Epithelial cell of proximal tubule (primary cell): ENCODE measurements around the gene PROCA1. TPM values are rescaled to one million over a fixed set of nuclear protein-coding genes. Genes with fewer than 3 reads are reported as not detected.
"Not testable (repeated sequence)": the region's sequence is repeated elsewhere in the genome, so short reads cannot be mapped to it uniquely, and the experiment has no call there.

Experiments used
- DNase-seq: peaks from one replicate; pipeline ENCODE4 v3.0.0-alpha.2; 2011; ENCODE audit warnings: low read depth
- H3K4me3 ChIP-seq: 2 replicates; pipeline ENCODE4 v1.5.1; 2011; ENCODE audit warnings: low read depth, mild to moderate bottlenecking, low read length
- total RNA-seq: library from RNA; depleted of rRNA; stranded (reverse); fragments of >200 nt; gene quantifications from 2 replicates; pipeline ENCODE4 v1.2.3, GENCODE V29; 2015
- TF ChIP-seq, protein P1 (sequence below): conservative IDR thresholded peaks from 2 replicates; pipeline ENCODE4 v1.5.1; 2012; ENCODE audit warnings: low read depth, mild to moderate bottlenecking, low read length

PROCA1 gene
- total RNA-seq, 1 donor from 2014 or later = under 0.01 TPM

DNA sequence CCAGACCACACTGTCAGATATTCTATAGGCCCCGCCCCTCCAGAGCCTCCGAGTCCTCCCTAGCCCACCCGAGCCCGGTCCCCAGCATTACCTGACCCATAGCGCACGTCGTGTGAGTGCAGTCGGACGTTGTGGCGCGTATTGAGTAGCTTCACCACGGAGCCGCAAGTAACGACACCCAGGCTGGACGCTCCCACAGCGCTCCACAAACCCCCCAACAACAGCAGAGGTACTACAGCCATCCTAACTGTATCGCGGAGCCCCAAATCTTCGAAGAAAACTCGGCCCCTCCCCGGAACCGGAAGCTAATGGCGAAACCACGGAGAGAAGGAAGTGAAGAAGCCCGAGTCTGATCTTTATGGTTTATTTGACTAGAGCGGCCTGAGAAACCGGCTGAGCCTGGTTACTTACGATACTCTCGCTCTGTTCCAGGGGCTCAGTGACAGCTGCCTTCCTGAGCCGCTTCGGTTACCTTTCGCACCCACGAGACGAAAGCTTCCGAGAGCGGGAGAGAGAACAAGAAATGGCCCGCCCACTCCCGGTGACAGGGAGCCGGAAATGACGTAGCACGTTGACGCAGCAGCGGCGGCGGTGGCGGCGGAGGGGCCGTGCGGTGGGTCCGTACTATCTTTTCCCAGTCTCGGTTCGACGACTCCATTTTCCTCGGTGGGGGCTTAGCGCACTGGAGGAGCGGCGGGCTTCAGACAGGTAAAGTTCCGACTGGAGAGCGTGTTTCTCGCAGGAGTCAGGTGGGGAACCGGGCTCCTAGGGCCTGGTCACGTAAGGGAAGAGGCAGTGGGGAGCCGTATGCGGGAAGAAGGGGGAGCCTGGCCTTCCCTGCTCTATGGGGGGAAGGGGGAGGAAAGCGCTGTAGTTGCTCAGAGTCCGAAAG, 49.8 kb downstream of the PROCA1 start, which contains the start of the genes SDF2 and SUPT6H:
TSS of gene SDF2 (minus strand) at position 272 of the 892 bp plus-strand sequence. CDS start at position 242, 30 bp downstream.
TSS of gene SUPT6H (plus strand) at position 571 of the 892 bp plus-strand sequence. CDS start 11,197 bp downstream, outside the sequence.
- peak within 1 kb of the TSS; percentile 87 for H3K4me3 ChIP-seq
- no peak for DNase-seq
- TF ChIP-seq, protein P1, sequence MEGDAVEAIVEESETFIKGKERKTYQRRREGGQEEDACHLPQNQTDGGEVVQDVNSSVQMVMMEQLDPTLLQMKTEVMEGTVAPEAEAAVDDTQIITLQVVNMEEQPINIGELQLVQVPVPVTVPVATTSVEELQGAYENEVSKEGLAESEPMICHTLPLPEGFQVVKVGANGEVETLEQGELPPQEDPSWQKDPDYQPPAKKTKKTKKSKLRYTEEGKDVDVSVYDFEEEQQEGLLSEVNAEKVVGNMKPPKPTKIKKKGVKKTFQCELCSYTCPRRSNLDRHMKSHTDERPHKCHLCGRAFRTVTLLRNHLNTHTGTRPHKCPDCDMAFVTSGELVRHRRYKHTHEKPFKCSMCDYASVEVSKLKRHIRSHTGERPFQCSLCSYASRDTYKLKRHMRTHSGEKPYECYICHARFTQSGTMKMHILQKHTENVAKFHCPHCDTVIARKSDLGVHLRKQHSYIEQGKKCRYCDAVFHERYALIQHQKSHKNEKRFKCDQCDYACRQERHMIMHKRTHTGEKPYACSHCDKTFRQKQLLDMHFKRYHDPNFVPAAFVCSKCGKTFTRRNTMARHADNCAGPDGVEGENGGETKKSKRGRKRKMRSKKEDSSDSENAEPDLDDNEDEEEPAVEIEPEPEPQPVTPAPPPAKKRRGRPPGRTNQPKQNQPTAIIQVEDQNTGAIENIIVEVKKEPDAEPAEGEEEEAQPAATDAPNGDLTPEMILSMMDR = no peak

GRCh38 chr17:28659497-28659881, 52.2 kb downstream of the PROCA1 start:
- H3K4me3 ChIP-seq, DNase-seq: not testable (repeated sequence)

DNA sequence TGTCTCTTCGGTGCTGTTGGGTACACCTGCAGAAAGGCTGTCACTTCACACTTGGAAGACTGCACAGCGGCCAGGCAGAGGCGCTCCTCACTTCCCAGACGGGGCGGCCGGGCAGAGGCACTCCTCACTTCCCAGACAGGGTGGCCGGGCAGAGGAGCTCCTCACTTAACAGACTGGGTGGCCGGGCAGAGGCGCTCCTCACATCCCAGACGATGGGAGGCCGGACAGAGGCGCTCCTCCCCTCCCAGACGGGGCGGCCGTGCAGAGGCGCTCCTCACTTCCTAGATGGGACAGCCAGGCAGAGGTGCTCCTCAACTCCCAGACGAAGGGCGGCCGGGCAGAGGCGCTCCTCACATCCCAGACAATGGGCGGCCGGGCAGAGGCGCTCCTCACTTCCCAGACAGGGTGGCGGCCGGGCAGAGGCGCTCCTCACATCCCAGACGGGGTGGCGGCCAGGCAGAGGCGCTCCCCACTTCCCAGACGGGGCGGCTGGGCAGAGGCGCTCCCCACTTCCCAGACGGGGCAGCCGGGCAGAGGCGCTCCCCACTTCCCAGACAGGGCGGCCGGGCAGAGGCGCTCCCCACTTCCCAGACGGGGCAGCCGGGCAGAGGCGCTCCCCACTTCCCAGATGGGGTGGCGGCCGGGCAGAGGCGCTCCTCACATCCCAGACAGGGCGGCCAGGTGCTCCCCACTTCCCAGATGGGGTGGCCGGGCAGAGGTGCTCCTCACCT, 52.8 kb downstream of the PROCA1 start:
- not testable (repeated sequence) for DNase-seq

DNA sequence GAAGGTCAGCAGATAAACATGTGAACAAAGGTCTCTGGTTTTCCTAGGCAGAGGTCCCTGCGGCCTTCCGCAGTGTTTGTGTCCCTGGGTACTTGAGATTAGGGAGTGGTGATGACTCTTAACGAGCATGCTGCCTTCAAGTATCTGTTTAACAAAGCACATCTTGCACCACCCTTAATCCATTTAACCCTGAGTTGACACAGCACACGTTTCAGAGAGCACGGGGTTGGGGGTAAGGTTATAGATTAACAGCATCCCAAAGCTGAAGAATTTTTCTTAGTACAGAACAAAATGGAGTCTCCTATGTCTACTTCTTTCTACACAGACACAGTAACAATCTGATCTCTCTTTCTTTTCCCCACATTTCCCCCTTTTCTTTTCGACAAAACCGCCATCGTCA, 53.3 kb downstream of the PROCA1 start:
- not testable (repeated sequence) for H3K4me3 ChIP-seq, DNase-seq

More for the DNA sequence above, 52.8 kb downstream of the PROCA1 start:
- not testable (repeated sequence) for H3K4me3 ChIP-seq

GRCh38 chr17:28657756-28658155, 53.9 kb downstream of the PROCA1 start:
- H3K4me3 ChIP-seq = no peak overlapping the region
- DNase-seq = no peak
- TF ChIP-seq, protein P1 = no peak

- DNase-seq = no peak
- TF ChIP-seq, protein P1 = no peak
- no peak overlapping the region for H3K4me3 ChIP-seq
These were observed 56.5 kb downstream of the PROCA1 start for GRCh38 chr17:28655160-28655559.

Other genes with a start within 250 kb of the PROCA1 start
- not detected in 2 replicates for gene SLC13A2, start 238.2 kb downstream of the PROCA1 start, total RNA-seq
- not detected in 2 replicates for gene FOXN1, start 205.5 kb downstream of the PROCA1 start, total RNA-seq
- gene UNC119, start 159.3 kb downstream of the PROCA1 start, total RNA-seq = 28.7 and 29.2 TPM in 2 replicates
- 47.2 and 55.6 TPM in 2 replicates for gene PIGS, start 140.4 kb downstream of the PROCA1 start, total RNA-seq
- 25.4 and 100.0 TPM in 2 replicates for gene ALDOC, start 135.0 kb downstream of the PROCA1 start, total RNA-seq
- 99.2 and 104 TPM in 2 replicates for gene SPAG5, start 112.9 kb downstream of the PROCA1 start, total RNA-seq
- gene RSKR, start 97.7 kb downstream of the PROCA1 start, total RNA-seq = 3.0 and 4.3 TPM in 2 replicates
- gene BLTP2, start 66.7 kb downstream of the PROCA1 start, total RNA-seq = 133 and 136 TPM in 2 replicates
- 39.5 and 52.7 TPM in 2 replicates for gene SDF2, start 50.0 kb downstream of the PROCA1 start, total RNA-seq
- 17.2 and 21.7 TPM in 2 replicates for gene SUPT6H, start 49.7 kb downstream of the PROCA1 start, total RNA-seq
- gene RAB34, start 6.0 kb upstream of the PROCA1 start, total RNA-seq = 558 and 649 TPM in 2 replicates
- gene RPL23A, start 8.1 kb upstream of the PROCA1 start, total RNA-seq = 746 and 818 TPM in 2 replicates
- 14.5 and 14.7 TPM in 2 replicates for gene TLCD1, start 14.3 kb upstream of the PROCA1 start, total RNA-seq
- 4.3 and 8.4 TPM in 2 replicates for gene NEK8, start 16.9 kb upstream of the PROCA1 start, total RNA-seq
- 86.4 and 108 TPM in 2 replicates for gene TRAF4, start 32.1 kb upstream of the PROCA1 start, total RNA-seq
- gene FAM222B, start 130.9 kb upstream of the PROCA1 start, total RNA-seq = 11.9 and 14.2 TPM in 2 replicates
- 86.9 and 94.9 TPM in 2 replicates for gene ERAL1, start 143.1 kb upstream of the PROCA1 start, total RNA-seq
- gene FLOT2, start 185.8 kb upstream of the PROCA1 start, total RNA-seq = 83.5 and 92.5 TPM in 2 replicates
- gene DHRS13, start 191.2 kb upstream of the PROCA1 start, total RNA-seq = 14.0 and 18.0 TPM in 2 replicates
- 26.3 and 43.5 TPM in 2 replicates for gene PHF12, start 239.6 kb upstream of the PROCA1 start, total RNA-seq